ENCODE measurements around the gene SEC31A.

GRCh38 chr4:82886147-82886942 lies 4.6 kb downstream of the SEC31A start:
- TF ChIP-seq, protein P1, sequence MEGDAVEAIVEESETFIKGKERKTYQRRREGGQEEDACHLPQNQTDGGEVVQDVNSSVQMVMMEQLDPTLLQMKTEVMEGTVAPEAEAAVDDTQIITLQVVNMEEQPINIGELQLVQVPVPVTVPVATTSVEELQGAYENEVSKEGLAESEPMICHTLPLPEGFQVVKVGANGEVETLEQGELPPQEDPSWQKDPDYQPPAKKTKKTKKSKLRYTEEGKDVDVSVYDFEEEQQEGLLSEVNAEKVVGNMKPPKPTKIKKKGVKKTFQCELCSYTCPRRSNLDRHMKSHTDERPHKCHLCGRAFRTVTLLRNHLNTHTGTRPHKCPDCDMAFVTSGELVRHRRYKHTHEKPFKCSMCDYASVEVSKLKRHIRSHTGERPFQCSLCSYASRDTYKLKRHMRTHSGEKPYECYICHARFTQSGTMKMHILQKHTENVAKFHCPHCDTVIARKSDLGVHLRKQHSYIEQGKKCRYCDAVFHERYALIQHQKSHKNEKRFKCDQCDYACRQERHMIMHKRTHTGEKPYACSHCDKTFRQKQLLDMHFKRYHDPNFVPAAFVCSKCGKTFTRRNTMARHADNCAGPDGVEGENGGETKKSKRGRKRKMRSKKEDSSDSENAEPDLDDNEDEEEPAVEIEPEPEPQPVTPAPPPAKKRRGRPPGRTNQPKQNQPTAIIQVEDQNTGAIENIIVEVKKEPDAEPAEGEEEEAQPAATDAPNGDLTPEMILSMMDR (conservative IDR thresholded peaks at IDR 0.05; ENCODE audit: low read depth, low read length) = no peak
- TF ChIP-seq CEBPB (IDR thresholded peaks at IDR 0.05; ENCODE audit: low read depth, low read length) (no peak), MAFK (IDR thresholded peaks at IDR 0.05; ENCODE audit: low read depth, low read length) (no peak), POLR2A (IDR thresholded peaks at IDR 0.05; ENCODE audit: low read depth, low read length) (no peak), RCOR1 (IDR thresholded peaks at IDR 0.05; ENCODE audit: insufficient replicate concordance, low read length) (no peak), RFX5 (IDR thresholded peaks at IDR 0.05; ENCODE audit: low read depth, low read length) (no peak), ELK1 (IDR thresholded peaks at IDR 0.05; ENCODE audit: borderline replicate concordance, low read depth, low read length) (no peak), SMC3 (IDR thresholded peaks at IDR 0.05; ENCODE audit: low read depth, low read length) (no peak), MXI1 (IDR thresholded peaks at IDR 0.05; ENCODE audit: borderline replicate concordance, low read depth, low read length) (no peak)

All from IMR-90 (cell line).